ENCODE measurements around the gene SH3GLB1. TPM values are rescaled to one million over a fixed set of nuclear protein-coding genes. Genes with fewer than 3 reads are reported as not detected.

Gene SH3GLB1
- total RNA-seq, 1 experiment from 2014 or later = 25.3 TPM

- no peak for DNase-seq (ENCODE audit: low spot score)
Measured at GRCh38 chr1:86733340-86733739, 29.0 kb downstream of the SH3GLB1 start.

DNA sequence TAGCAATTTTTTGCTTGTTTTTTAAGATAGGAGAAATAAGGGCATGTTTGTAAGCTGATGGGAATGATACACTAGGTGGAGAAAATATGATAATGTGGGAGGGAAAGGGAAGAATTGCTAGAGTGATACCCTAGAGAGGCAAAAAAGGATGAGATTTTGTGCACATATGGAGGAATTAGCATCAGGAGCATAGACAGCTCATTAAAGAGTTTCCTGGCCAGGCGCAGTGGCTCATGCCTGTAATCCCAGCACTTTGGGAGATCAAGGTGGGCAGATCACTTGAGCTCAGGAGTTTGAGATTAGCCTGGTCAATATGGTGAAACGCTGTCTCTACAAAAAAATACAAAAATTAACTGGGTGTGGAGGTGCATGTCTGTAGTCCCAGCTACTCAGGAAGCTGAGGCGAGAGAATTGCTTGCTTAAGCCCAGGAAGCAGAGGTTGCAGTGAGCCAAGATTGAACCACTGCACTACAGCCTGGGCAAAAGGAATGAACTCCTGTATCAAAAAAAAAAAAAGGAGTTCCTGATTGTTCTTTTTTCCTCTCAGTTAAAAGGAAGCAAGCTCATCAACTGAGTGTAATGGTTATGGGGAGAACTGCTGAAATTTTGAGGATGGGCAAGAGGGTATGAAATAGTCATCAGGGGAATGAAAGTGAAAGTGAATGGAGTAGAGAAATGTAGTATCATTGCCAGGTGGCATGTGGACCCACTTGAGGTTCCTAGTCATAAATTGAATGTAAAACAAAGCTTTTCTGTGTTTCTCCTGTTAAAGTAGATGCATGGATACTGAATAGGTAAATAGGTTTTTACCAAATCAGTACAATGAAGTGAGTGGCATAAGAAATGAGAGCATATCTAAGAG lies 35.5 kb downstream of the SH3GLB1 start:
- no peak for DNase-seq (ENCODE audit: low spot score)

GRCh38 chr1:86741947-86742572 lies 37.7 kb downstream of the SH3GLB1 start:
- DNase-seq (ENCODE audit: low spot score) = peak; percentile 1

DNA sequence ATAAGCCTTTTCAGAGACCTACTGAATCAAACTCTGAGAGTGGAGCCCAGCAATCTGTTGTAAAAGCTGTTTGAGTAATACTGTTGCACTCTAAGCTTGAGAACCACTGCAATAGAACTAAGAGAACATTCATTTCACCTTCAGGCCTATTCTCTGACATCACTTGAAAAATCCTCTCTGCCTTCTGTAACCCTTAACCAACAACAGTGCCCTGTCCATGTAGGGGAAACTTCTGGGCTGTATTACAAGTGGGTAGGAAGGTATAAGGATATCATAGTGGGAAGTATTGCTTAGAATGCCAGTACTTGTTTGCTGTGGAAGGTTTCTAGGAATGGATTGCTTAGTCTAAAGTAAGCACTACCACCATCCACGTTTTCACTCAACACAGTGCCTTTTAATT lies 42.9 kb downstream of the SH3GLB1 start:
- no peak for DNase-seq (ENCODE audit: low spot score)

GRCh38 chr1:86748622-86749373 lies 44.4 kb downstream of the SH3GLB1 start:
- no peak for DNase-seq (ENCODE audit: low spot score)

DNA sequence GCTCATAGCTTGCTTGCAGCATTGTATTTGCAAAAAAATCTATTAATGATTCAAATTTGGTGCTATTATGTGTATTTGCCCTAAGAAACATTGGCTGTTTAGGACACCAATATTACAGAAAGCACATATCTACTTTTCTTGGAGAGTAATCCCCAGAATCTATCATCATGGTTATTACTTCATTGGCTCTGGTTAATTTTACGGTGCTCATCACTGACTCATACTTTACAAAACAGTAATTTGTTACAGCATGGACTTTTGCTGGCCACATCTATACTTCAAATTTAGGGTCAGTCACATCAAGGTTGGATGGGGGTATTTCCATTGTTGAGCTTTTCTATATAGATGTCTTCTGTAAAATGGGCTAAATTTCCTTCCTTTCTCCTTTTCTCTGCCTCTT lies 45.7 kb downstream of the SH3GLB1 start:
- no peak for DNase-seq (ENCODE audit: low spot score)

DNA sequence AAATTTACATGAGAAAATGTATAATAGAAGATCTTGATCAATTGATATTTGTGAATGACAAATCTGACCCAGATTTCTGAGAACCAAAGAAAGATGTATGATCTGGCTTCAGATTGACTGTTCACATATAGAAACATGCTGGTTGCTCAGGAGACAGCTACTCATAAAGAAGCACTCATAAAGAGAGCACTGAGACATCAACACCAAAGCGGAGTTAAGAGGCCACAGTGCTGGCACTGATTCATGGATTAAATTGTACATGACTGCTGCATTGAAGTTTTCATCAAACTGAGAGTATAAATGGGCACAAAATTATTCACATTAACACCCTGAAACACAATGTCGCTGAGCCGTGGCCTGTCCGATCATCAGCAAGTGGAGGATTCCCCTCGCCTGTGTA lies 46.2 kb downstream of the SH3GLB1 start:
- no peak for DNase-seq (ENCODE audit: low spot score)

- DNase-seq (ENCODE audit: low spot score) = no peak
Measured at GRCh38 chr1:86751923-86752322, 47.5 kb downstream of the SH3GLB1 start.

DNA sequence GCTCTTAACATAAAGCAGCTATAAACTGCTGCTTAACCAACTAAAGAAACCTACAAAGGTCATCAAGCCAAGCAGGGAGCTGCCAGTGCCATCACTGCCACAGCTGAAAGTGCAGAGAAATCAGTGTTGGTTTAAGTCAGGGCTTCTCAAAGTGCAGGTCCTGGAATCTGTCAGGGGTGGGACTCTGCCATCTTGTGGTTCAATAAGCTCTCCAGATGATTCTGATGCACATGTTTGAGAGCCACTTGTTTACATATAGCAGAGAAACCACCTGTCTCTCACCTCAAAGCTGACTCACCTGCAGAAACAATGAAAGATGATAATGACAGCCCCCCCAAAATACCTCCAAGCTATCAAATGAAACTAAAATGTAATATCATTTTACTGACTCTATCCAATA lies 49.3 kb downstream of the SH3GLB1 start:
- no peak for DNase-seq (ENCODE audit: low spot score)

DNA sequence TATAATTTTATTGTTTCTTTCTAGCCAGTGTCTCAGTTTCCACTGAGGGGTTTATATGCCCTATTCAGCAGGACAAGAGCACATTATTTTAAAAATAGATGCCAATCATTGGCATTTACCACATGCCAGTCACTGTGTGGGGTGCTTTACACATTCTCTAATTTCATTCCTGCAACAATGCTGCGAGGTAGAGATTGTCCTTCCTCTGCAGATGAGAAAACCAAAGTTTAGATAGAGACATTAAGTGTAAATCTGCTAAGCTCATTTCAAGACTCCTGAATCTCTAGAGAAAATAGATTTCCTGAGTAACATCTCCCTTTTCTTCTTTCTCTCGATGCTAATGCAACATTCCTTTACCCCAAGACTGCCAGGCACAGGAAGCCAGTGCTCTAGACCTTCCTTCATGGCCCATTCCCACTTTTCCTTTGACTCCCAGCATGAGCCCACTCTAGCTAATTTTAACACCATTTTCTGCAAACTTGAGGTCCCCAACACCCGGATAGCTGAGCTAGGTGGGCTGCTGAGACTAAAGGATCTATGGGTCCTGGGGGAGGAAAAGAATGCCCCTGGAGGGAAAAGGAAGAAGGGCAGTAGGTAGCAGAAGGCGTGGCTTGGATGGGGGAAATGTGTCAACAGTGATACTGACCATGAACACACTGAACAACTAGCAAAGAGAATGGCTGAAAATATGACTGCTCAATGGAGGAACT lies 50.0 kb downstream of the SH3GLB1 start:
- no peak for DNase-seq (ENCODE audit: low spot score)

DNA sequence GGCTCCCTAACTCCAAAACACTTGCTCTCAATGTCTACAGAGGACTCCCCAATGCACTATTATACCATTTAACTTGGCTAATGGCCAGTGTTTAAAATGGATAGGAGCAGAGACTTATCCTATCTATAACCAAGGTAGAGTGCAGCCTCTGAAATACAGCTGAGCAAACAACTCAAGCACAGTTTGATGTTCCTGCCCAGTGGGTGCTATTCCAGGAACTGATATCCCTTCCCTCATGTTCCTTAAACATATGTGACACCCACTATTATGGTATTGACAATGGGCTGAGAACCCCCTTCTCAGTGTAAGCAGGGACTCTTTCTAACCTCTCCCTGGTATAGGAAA lies 51.7 kb downstream of the SH3GLB1 start:
- DNase-seq (ENCODE audit: low spot score) = no peak

DNA sequence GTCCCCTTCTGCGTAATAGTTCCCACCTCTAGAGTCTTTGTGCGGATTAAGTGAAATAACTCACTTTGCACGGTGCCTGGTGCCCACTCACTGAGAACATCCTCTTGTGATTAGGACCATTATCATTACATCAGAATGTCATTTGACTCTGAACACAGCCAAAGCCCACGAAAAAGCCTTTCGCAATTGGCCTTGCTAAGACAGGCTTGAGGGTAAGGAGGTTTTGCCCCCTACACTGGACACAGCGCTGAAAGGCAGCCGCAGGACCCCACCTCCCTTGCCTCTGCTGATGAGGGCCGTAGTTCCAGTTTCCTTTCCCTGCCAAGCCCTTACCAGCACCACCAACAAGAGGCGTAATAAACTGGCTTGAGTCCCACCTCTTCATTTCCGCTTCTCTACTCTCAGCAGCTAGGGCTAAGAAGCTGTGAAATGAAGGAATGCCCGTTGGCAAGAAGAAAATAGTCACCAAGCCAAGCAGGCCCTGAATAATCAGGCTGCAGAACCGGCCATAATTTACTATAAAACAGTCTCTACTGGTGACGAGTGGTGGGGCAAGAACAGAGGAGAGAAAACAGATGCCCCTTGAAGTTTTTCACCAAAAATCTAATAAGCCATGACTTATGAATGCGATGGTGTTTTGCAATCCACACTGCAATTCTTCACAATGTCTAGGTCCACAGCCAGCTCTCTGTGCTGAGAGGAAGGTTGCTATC lies 53.1 kb downstream of the SH3GLB1 start:
- no peak for DNase-seq (ENCODE audit: low spot score)

GRCh38 chr1:86758570-86758969 lies 54.2 kb downstream of the SH3GLB1 start:
- no peak for DNase-seq (ENCODE audit: low spot score)

DNA sequence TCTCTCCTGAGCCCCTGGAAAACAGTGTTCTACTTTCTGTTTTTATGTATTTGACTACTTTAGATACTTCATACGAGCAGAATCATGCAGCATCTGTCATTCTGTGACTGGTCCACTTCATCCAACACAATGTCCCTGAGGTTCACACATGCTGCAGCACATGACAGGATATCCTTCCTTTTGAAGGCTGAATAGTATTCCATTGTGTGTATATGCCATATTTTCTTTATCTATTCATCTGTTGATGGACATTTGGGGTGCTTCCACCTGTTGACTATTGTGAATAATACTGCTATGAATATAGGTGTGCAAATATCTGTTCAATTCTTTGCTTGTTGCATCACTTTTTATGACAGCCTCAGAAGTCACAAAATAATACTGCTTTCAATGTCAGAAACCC lies 55.8 kb downstream of the SH3GLB1 start:
- no peak for DNase-seq (ENCODE audit: low spot score)

DNA sequence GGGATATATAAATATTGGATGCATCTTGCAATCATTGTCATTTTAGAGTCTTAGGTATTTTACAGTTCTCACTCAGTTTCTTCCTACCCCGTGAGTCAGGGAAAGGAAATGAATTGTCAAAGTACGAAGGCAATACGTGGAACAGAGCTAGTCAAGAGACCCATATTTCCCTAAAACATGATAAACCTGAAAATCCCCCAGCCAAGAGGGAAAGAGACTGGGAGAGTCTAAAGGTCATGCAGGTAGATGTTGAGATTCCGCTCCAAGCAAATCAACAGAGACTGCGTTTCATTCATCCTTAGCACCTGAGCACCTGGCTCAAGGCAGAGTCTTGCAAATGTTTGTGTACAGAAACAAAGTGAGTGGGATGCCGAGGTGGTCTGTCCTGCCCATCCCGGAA lies 58.0 kb downstream of the SH3GLB1 start:
- no peak for DNase-seq (ENCODE audit: low spot score)

DNA sequence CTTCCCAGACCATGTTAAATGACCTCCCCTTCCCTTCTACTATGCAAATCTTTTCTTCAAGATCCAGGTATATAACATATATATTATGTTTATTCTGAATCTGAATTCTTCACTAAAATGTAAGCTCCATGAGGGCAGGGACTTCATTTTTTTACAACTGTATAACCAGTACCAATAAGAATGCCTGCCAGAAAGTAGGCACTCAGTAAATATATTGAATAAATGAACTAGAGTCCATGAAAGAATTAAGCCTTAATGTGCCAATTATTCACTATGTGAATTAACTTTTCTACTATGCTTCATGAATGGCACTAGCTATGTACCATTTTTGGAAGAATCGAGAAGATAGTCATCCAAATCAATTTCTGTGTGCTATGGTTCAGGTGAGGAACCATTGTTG lies 60.1 kb downstream of the SH3GLB1 start:
- DNase-seq (ENCODE audit: low spot score) = no peak

GRCh38 chr1:86765073-86765472 lies 60.7 kb downstream of the SH3GLB1 start:
- no peak for DNase-seq (ENCODE audit: low spot score)

DNA sequence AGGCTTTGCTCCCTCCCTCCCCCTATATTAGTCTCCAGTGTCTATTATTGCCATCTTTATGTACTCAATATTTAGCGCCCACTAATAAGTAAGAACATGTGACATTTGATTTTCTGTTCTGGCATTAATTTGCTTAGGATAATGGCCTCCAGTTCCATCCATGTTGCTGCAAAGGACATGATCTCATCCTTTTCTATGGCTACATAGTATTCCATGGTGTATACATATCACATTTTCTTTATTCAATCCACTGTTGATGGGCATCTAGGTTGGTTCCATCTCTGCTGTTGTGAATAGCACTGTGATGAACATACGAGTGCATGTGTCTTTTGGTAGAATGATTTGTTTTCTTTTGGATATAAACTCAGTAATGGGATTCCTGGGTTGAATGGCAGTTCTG lies 61.3 kb downstream of the SH3GLB1 start:
- no peak for DNase-seq (ENCODE audit: low spot score)

DNA sequence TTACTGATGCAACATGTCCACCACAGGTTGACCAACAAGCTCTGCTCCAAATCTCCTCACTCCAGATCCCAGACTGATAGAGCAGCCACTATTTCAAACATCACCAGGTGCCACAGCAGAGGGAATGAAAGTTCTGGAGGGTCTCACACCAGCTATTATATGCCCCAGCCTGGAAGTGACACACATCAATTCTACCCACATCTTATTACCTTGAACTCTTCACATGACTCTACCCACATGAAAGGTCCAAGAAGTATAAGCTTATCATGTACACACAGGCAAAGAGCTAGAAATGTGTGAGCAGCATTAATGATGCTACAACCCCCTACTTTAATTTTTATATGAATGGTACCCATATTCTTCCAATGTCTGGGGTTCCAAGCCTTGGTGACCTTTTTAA lies 64.2 kb downstream of the SH3GLB1 start:
- no peak for DNase-seq (ENCODE audit: low spot score)

DNA sequence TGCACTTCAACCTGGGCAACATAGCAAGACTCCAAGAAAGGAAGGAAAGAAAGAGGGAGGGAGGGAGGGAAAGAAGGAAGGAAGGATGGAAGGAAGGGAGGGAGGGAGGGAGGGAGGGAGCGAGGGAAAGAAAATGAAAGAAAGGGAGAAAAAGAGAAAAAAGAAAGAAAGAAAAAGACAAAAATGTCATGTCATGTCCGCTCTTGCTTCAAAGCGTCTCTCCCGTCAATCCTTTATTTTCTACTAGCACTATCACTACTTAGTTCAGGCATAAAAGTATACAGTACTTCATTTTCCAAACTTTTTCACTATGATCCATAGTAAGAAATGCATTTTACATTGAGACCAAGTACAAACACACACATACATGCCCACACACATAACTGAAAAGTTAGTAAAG lies 64.7 kb downstream of the SH3GLB1 start:
- no peak for DNase-seq (ENCODE audit: low spot score)
